Measurements from ENCODE around the gene NUDT8. TPM values are rescaled to one million over a fixed set of nuclear protein-coding genes. Genes with fewer than 3 reads are reported as not detected.

The NUDT8 gene
- total RNA-seq, 1 experiment from 2014 or later = 13.2 TPM

GRCh38 chr11:67608486-67608885 is 21.3 kb downstream of the NUDT8 start:
- Histone ChIP-seq H3K27me3 (ENCODE audit: control insufficient read depth, insufficient read depth, low read length) (no peaks in the 10 kb centered on the region), H3K27ac (ENCODE audit: low read length) (no peak overlapping the region), H3K4me1 (ENCODE audit: control insufficient read depth, insufficient read depth, low read length) (peaks cover 12% of the 10 kb centered on the region), H3K36me3 (ENCODE audit: control insufficient read depth, insufficient read depth, low read length) (no peaks in the 10 kb centered on the region; the same call in 1 of the 2 replicates), H3K9me3 (ENCODE audit: control insufficient read depth, insufficient read depth, low read depth, low read length) (no peaks in the 10 kb centered on the region), H3K4me3 (ENCODE audit: low read depth in 2 of 2, low read length in 2 of 2) (no peak overlapping the region)
- ChIA-PET CTCF (interaction anchor here (0.7 kb wide), 1 partner anchor 50 kb away, joined by 3 read pairs; no protein-coding TSS in a partner anchor), POLR2A (no interaction called here)
- DNase-seq (ENCODE audit: low read depth, low spot score) = no peak
- TF ChIP-seq POLR2AphosphoS5 (IDR thresholded peaks at IDR 0.05; ENCODE audit: low read depth, low read length) = no peak
- no peak for TF ChIP-seq SIN3A (IDR thresholded peaks at IDR 0.05; ENCODE audit: borderline replicate concordance, insufficient read depth, low read depth, low read length)
- TF ChIP-seq, protein P1, sequence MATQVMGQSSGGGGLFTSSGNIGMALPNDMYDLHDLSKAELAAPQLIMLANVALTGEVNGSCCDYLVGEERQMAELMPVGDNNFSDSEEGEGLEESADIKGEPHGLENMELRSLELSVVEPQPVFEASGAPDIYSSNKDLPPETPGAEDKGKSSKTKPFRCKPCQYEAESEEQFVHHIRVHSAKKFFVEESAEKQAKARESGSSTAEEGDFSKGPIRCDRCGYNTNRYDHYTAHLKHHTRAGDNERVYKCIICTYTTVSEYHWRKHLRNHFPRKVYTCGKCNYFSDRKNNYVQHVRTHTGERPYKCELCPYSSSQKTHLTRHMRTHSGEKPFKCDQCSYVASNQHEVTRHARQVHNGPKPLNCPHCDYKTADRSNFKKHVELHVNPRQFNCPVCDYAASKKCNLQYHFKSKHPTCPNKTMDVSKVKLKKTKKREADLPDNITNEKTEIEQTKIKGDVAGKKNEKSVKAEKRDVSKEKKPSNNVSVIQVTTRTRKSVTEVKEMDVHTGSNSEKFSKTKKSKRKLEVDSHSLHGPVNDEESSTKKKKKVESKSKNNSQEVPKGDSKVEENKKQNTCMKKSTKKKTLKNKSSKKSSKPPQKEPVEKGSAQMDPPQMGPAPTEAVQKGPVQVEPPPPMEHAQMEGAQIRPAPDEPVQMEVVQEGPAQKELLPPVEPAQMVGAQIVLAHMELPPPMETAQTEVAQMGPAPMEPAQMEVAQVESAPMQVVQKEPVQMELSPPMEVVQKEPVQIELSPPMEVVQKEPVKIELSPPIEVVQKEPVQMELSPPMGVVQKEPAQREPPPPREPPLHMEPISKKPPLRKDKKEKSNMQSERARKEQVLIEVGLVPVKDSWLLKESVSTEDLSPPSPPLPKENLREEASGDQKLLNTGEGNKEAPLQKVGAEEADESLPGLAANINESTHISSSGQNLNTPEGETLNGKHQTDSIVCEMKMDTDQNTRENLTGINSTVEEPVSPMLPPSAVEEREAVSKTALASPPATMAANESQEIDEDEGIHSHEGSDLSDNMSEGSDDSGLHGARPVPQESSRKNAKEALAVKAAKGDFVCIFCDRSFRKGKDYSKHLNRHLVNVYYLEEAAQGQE (IDR thresholded peaks at IDR 0.05; ENCODE audit: insufficient read depth in 1 of 2, low read depth in 2 of 2, low read length in 1 of 2) = no peak
- TF ChIP-seq CTCF (IDR thresholded peaks at IDR 0.05) = no peak
- no peak for TF ChIP-seq TCF7L2 (IDR thresholded peaks at IDR 0.05; ENCODE audit: low read depth, low read length)
- BruUV-seq (replicated peaks) = no TSS peak
- intact Hi-C loops (cut with micrococcal nuclease; ENCODE audit: unreplicated experiment) = no loop called here
- in situ Hi-C loops (cut with HindIII; ENCODE audit: low pct_unique_long_range_greater_than_20kb, low sequenced_read_pairs) = no loop called here
- ATAC-seq = no peak

DNA sequence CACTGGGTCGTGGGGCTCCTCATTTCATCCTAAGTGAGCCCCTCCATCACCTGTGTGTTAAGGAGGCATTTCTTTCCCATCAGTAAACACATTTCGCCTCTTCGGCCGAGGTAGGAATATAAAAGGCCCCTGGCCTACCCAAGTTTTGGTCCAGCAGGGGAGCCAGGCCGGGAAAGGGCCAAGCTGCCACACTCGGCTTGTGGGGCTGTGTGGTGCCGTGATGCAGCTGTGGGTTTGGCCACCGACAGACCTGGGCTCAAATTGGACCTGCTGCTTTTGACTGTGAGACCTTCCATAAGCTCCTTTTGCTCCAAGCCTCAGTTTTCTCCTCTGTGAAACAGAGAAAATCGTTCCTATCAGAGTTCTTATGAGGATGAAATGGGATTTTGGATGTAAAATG is 22.2 kb downstream of the NUDT8 start:
- intact Hi-C loops (cut with micrococcal nuclease; ENCODE audit: unreplicated experiment) (no loop called here), in situ Hi-C loops (cut with HindIII; ENCODE audit: low pct_unique_long_range_greater_than_20kb, low sequenced_read_pairs) (no loop called here)
- TF ChIP-seq, protein P1 (IDR thresholded peaks at IDR 0.05; ENCODE audit: insufficient read depth in 1 of 2, low read depth in 2 of 2, low read length in 1 of 2) = no peak
- no peaks in the 10 kb centered on the region; the same call in 1 of the 2 replicates for H3K36me3 ChIP-seq (ENCODE audit: control insufficient read depth, insufficient read depth, low read length)
- peaks cover 11% of the 10 kb centered on the region for H3K4me1 ChIP-seq (ENCODE audit: control insufficient read depth, insufficient read depth, low read length)
- no TSS peak for BruUV-seq (replicated peaks)
- peak overlapping the region; percentile 95 to 99 for H3K4me3 ChIP-seq (ENCODE audit: low read depth in 2 of 2, low read length in 2 of 2)
- POLR2A ChIA-PET = no interaction called here
- DNase-seq (ENCODE audit: low read depth, low spot score) (no peak), ATAC-seq (no peak)
- H3K27ac ChIP-seq (ENCODE audit: low read length) = peak overlapping the region; percentile 84
- CTCF ChIA-PET = interaction anchor here (0.6 kb wide), 1 partner anchor 63 kb away, joined by 5 read pairs; no protein-coding TSS in a partner anchor
- H3K27me3 ChIP-seq (ENCODE audit: control insufficient read depth, insufficient read depth, low read length) = no peaks in the 10 kb centered on the region
- H3K9me3 ChIP-seq (ENCODE audit: control insufficient read depth, insufficient read depth, low read depth, low read length) = no peaks in the 10 kb centered on the region
